Liver (tissue), 3 donors: ENCODE results near the gene ACSS1.

Experiments
- EGR1 ChIP-seq, 2 donors: IDR thresholded peaks; 2 replicates each; pipeline ENCODE4 v1.6.1; 2016 to 2018; ENCODE audit warnings: antibody characterized with exemption in 2 of 2, low read depth in 2 of 2
- GABPA ChIP-seq, 2 donors: IDR thresholded peaks in 1 of 2; conservative IDR thresholded peaks in 1 of 2; 2 replicates each; pipeline ENCODE4 v1.6.1; 2016; ENCODE audit warnings: antibody characterized with exemption in 2 of 2, mild to moderate bottlenecking in 1 of 2, moderate library complexity in 1 of 2
- JUND ChIP-seq, 2 donors: IDR thresholded peaks; 2 replicates each; pipeline ENCODE4 v1.6.1; 2016; ENCODE audit warnings: antibody characterized with exemption in 2 of 2
- RAD21 ChIP-seq, 2 donors: IDR thresholded peaks; 2 replicates each; pipeline ENCODE4 v1.6.1; 2016; ENCODE audit warnings: antibody characterized with exemption in 2 of 2, mild to moderate bottlenecking in 2 of 2
- RXRA ChIP-seq, 2 donors: IDR thresholded peaks; 2 replicates each; pipeline ENCODE4 v1.6.1; 2017 to 2018; ENCODE audit warnings: antibody characterized with exemption in 2 of 2, mild to moderate bottlenecking in 1 of 2
- SP1 ChIP-seq: IDR thresholded peaks from 2 replicates; pipeline ENCODE4 v1.6.1; 2018; ENCODE audit warnings: antibody characterized with exemption, mild to moderate bottlenecking
- TAF1 ChIP-seq: conservative IDR thresholded peaks from 2 replicates; pipeline ENCODE4 v1.6.1; 2016; ENCODE audit warnings: antibody characterized with exemption, mild to moderate bottlenecking
- YY1 ChIP-seq: IDR thresholded peaks from 2 replicates; pipeline ENCODE4 v1.6.1; 2016; ENCODE audit warnings: antibody characterized with exemption, mild to moderate bottlenecking
- TF ChIP-seq, protein P1 (sequence below): fragments of 150-350 bp; IDR thresholded peaks from 2 replicates; pipeline ENCODE4 v1.5.1; 2017; ENCODE audit warnings: improper control_type of control experiment, low read depth, low read length; ENCODE audit not compliant: missing input control
- TF ChIP-seq, protein P2 (sequence below): IDR thresholded peaks from 2 replicates; pipeline ENCODE4 v1.6.1; 2016; ENCODE audit warnings: antibody characterized with exemption, mild to moderate bottlenecking
- TF ChIP-seq, protein P3 (sequence below): IDR thresholded peaks from 2 replicates; pipeline ENCODE4 v1.6.1; 2016; ENCODE audit warnings: antibody characterized with exemption
- TF ChIP-seq, protein P4 (sequence below): IDR thresholded peaks from 2 replicates; pipeline ENCODE4 v1.6.1; 2016; ENCODE audit warnings: antibody characterized with exemption
- TF ChIP-seq, protein P5 (sequence below): IDR thresholded peaks from 2 replicates; pipeline ENCODE4 v1.6.1; 2016; ENCODE audit warnings: antibody characterized with exemption
- donor health status: healthy.
- donor health status: healthy.

DNA sequence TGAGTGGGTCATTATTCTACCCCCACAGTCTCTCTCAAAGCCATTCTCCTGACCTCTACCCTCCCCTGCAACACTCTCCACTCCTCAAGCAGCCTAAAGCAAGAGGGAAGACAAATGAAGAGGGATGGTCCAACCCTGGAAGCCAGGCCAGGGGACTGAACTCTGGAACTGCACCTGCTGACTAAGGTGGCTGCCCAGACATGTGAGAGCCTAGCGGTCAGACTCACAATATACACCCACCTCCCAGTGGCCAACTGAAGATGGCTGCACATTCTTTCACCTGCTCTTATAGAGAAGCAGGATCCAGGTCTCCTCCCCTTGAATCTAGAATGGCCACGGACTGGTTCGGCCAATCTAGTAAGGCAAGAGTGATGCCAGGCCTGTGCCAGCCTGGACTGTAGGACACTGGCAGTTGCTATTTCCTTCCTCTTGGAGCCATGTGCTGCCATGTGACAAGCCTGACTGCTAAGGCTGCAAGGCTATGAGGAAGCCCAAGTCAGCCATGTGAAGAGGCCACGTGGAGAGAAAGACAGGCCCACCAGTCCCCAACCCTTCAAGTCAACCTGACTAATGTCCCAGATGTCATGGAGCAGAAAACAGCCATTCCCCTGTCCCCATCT is 31.8 kb downstream of the ACSS1 start:
- TF ChIP-seq, protein P1, sequence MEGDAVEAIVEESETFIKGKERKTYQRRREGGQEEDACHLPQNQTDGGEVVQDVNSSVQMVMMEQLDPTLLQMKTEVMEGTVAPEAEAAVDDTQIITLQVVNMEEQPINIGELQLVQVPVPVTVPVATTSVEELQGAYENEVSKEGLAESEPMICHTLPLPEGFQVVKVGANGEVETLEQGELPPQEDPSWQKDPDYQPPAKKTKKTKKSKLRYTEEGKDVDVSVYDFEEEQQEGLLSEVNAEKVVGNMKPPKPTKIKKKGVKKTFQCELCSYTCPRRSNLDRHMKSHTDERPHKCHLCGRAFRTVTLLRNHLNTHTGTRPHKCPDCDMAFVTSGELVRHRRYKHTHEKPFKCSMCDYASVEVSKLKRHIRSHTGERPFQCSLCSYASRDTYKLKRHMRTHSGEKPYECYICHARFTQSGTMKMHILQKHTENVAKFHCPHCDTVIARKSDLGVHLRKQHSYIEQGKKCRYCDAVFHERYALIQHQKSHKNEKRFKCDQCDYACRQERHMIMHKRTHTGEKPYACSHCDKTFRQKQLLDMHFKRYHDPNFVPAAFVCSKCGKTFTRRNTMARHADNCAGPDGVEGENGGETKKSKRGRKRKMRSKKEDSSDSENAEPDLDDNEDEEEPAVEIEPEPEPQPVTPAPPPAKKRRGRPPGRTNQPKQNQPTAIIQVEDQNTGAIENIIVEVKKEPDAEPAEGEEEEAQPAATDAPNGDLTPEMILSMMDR: no peak
- TF ChIP-seq, protein P2, sequence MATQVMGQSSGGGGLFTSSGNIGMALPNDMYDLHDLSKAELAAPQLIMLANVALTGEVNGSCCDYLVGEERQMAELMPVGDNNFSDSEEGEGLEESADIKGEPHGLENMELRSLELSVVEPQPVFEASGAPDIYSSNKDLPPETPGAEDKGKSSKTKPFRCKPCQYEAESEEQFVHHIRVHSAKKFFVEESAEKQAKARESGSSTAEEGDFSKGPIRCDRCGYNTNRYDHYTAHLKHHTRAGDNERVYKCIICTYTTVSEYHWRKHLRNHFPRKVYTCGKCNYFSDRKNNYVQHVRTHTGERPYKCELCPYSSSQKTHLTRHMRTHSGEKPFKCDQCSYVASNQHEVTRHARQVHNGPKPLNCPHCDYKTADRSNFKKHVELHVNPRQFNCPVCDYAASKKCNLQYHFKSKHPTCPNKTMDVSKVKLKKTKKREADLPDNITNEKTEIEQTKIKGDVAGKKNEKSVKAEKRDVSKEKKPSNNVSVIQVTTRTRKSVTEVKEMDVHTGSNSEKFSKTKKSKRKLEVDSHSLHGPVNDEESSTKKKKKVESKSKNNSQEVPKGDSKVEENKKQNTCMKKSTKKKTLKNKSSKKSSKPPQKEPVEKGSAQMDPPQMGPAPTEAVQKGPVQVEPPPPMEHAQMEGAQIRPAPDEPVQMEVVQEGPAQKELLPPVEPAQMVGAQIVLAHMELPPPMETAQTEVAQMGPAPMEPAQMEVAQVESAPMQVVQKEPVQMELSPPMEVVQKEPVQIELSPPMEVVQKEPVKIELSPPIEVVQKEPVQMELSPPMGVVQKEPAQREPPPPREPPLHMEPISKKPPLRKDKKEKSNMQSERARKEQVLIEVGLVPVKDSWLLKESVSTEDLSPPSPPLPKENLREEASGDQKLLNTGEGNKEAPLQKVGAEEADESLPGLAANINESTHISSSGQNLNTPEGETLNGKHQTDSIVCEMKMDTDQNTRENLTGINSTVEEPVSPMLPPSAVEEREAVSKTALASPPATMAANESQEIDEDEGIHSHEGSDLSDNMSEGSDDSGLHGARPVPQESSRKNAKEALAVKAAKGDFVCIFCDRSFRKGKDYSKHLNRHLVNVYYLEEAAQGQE: no peak
- no peak for TF ChIP-seq SP1
- TF ChIP-seq, protein P3, sequence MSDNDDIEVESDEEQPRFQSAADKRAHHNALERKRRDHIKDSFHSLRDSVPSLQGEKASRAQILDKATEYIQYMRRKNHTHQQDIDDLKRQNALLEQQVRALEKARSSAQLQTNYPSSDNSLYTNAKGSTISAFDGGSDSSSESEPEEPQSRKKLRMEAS: no peak
- TF ChIP-seq JUND (IDR thresholded peaks at IDR 0.05): no peak
- no peak for TF ChIP-seq YY1
- no peak for TF ChIP-seq EGR1 (IDR thresholded peaks at IDR 0.05; ENCODE audit: low read depth in 2 of 2)
- no peak for TF ChIP-seq RAD21 (IDR thresholded peaks at IDR 0.05)
- no peak for TF ChIP-seq TAF1
- TF ChIP-seq, protein P4, sequence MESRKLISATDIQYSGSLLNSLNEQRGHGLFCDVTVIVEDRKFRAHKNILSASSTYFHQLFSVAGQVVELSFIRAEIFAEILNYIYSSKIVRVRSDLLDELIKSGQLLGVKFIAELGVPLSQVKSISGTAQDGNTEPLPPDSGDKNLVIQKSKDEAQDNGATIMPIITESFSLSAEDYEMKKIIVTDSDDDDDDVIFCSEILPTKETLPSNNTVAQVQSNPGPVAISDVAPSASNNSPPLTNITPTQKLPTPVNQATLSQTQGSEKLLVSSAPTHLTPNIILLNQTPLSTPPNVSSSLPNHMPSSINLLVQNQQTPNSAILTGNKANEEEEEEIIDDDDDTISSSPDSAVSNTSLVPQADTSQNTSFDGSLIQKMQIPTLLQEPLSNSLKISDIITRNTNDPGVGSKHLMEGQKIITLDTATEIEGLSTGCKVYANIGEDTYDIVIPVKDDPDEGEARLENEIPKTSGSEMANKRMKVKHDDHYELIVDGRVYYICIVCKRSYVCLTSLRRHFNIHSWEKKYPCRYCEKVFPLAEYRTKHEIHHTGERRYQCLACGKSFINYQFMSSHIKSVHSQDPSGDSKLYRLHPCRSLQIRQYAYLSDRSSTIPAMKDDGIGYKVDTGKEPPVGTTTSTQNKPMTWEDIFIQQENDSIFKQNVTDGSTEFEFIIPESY: no peak
- no peak for TF ChIP-seq GABPA (IDR thresholded peaks at IDR 0.05 in 1 of 2, conservative IDR thresholded peaks at IDR 0.05 in 1 of 2)
- TF ChIP-seq, protein P5, sequence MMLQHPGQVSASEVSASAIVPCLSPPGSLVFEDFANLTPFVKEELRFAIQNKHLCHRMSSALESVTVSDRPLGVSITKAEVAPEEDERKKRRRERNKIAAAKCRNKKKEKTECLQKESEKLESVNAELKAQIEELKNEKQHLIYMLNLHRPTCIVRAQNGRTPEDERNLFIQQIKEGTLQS: no peak
- no peak for TF ChIP-seq RXRA (IDR thresholded peaks at IDR 0.05)
